Measurements from ENCODE around the gene SPTBN2.

SPTBN2 gene

GRCh38 chr11:66718320-66718971 lies 10.6 kb downstream of the SPTBN2 start:
- H3K27me3 ChIP-seq (ENCODE audit: control insufficient read depth in 3 of 3, insufficient read depth in 3 of 3, low read depth in 1 of 3, low read length in 3 of 3): no peaks in the 10 kb centered on the region
- peak overlapping the region; percentile 4 for H2BK120ac ChIP-seq (ENCODE audit: low read depth, low read length)
- no peak overlapping the region for H2AFZ ChIP-seq (ENCODE audit: low read length)
- H2AK5ac ChIP-seq (ENCODE audit: low read depth, low read length): peak overlapping the region; percentile 79
- peaks cover 6% of the 10 kb centered on the region for H3K79me1 ChIP-seq (ENCODE audit: low read depth, low read length)
- H3K9ac ChIP-seq (ENCODE audit: low read depth, low read length, poor library complexity): peak overlapping the region; percentile 70
- no peak overlapping the region for H4K8ac ChIP-seq (ENCODE audit: low read depth, low read length)
- peak overlapping the region; percentile 86 for H3K14ac ChIP-seq (ENCODE audit: low read length)
- H4K91ac ChIP-seq (ENCODE audit: low read depth, low read length, poor library complexity): peak overlapping the region; percentile 0
- no peak overlapping the region for H2BK12ac ChIP-seq (ENCODE audit: low read length)
- H3K4me1 ChIP-seq (ENCODE audit: control insufficient read depth in 2 of 2, insufficient read depth in 1 of 2, low read depth in 1 of 2, low read length in 2 of 2): peaks cover 9 to 32% of the 10 kb centered on the region in 2 donors
- H2BK15ac ChIP-seq (ENCODE audit: low read length): peak overlapping the region; percentile 70
- H3K23ac ChIP-seq (ENCODE audit: low read depth, low read length, poor library complexity): no peak overlapping the region
- peak overlapping the region; percentile 80 for H3K18ac ChIP-seq (ENCODE audit: low read length)
- no peaks in the 10 kb centered on the region for H3K9me3 ChIP-seq (replicated peaks in 1 of 2; ENCODE audit: control insufficient read depth in 2 of 2, insufficient read depth in 1 of 2, low read depth in 1 of 2, low read length in 2 of 2)
- H3K4me3 ChIP-seq (ENCODE audit: low read length in 2 of 2): no peak overlapping the region
- H3K4me2 ChIP-seq (ENCODE audit: insufficient read depth, low read length, poor library complexity, severe bottlenecking): peak overlapping the region; percentile 21
- no peak overlapping the region for H3K27ac ChIP-seq (replicated peaks; ENCODE audit: low read length)
- no CpG with 5 or more reads among the region's 26 CpGs for WGBS, 2 donors (ENCODE audit: extremely low coverage in 2 of 2, insufficient read length in 2 of 2, insufficient replicate concordance in 1 of 2)
- peaks cover 26 to 64% of the 10 kb centered on the region in 2 donors for H3K36me3 ChIP-seq (replicated peaks in 1 of 2; ENCODE audit: control insufficient read depth in 2 of 2, insufficient read depth in 2 of 2, low read length in 2 of 2)
- no peak overlapping the region for H3K4ac ChIP-seq (ENCODE audit: low read length)
- peak overlapping the region; percentile 16 for H2BK5ac ChIP-seq (ENCODE audit: low read length)
- DNase-seq (ENCODE audit: low spot score): no peak

- Histone ChIP-seq H3K4me2 (ENCODE audit: insufficient read depth, low read length, poor library complexity, severe bottlenecking) (no peak overlapping the region), H3K4me1 (ENCODE audit: control insufficient read depth in 2 of 2, insufficient read depth in 1 of 2, low read depth in 1 of 2, low read length in 2 of 2) (peaks cover 9 to 32% of the 10 kb centered on the region in 2 donors), H4K91ac (ENCODE audit: low read depth, low read length, poor library complexity) (no peak overlapping the region), H2BK15ac (ENCODE audit: low read length) (peak overlapping the region; percentile 70), H2BK120ac (ENCODE audit: low read depth, low read length) (no peak overlapping the region), H3K18ac (ENCODE audit: low read length) (peak overlapping the region; percentile 21), H3K14ac (ENCODE audit: low read length) (peak overlapping the region; percentile 86), H3K4ac (ENCODE audit: low read length) (no peak overlapping the region), H2AK5ac (ENCODE audit: low read depth, low read length) (peak overlapping the region; percentile 79), H3K36me3 (replicated peaks in 1 of 2; ENCODE audit: control insufficient read depth in 2 of 2, insufficient read depth in 2 of 2, low read length in 2 of 2) (peaks cover 27 to 69% of the 10 kb centered on the region in 2 donors), H3K9me3 (replicated peaks in 1 of 2; ENCODE audit: control insufficient read depth in 2 of 2, insufficient read depth in 1 of 2, low read depth in 1 of 2, low read length in 2 of 2) (no peaks in the 10 kb centered on the region), H2BK12ac (ENCODE audit: low read length) (no peak overlapping the region), H4K8ac (ENCODE audit: low read depth, low read length) (no peak overlapping the region), H3K27ac (replicated peaks; ENCODE audit: low read length) (no peak overlapping the region), H2BK5ac (ENCODE audit: low read length) (peak overlapping the region; percentile 16), H3K9ac (ENCODE audit: low read depth, low read length, poor library complexity) (peak overlapping the region; percentile 70), H3K79me1 (ENCODE audit: low read depth, low read length) (peaks cover 6% of the 10 kb centered on the region), H3K23ac (ENCODE audit: low read depth, low read length, poor library complexity) (peak overlapping the region; percentile 81), H3K4me3 (ENCODE audit: low read length in 2 of 2) (no peak overlapping the region), H2AFZ (ENCODE audit: low read length) (no peak overlapping the region), H3K27me3 (ENCODE audit: control insufficient read depth in 3 of 3, insufficient read depth in 3 of 3, low read depth in 1 of 3, low read length in 3 of 3) (no peaks in the 10 kb centered on the region)
- WGBS, 2 donors (ENCODE audit: extremely low coverage in 2 of 2, insufficient read length in 2 of 2, insufficient replicate concordance in 1 of 2): no CpG with 5 or more reads among the region's 14 CpGs
- DNase-seq (ENCODE audit: low spot score): no peak
Measured at GRCh38 chr11:66717925-66718319, 11.1 kb downstream of the SPTBN2 start.

- no peak overlapping the region for H3K14ac ChIP-seq (ENCODE audit: low read length)
- no peaks in the 10 kb centered on the region for H3K27me3 ChIP-seq (ENCODE audit: control insufficient read depth in 3 of 3, insufficient read depth in 3 of 3, low read depth in 1 of 3, low read length in 3 of 3)
- no peak overlapping the region for H2BK15ac ChIP-seq (ENCODE audit: low read length)
- H3K4me2 ChIP-seq (ENCODE audit: insufficient read depth, low read length, poor library complexity, severe bottlenecking): no peak overlapping the region
- DNase-seq (ENCODE audit: low spot score): no peak
- peaks cover 9 to 32% of the 10 kb centered on the region in 2 donors for H3K4me1 ChIP-seq (ENCODE audit: control insufficient read depth in 2 of 2, insufficient read depth in 1 of 2, low read depth in 1 of 2, low read length in 2 of 2)
- H2AK5ac ChIP-seq (ENCODE audit: low read depth, low read length): no peak overlapping the region
- no peak overlapping the region for H2BK12ac ChIP-seq (ENCODE audit: low read length)
- H3K36me3 ChIP-seq (replicated peaks in 1 of 2; ENCODE audit: control insufficient read depth in 2 of 2, insufficient read depth in 2 of 2, low read length in 2 of 2): peaks cover 31 to 75% of the 10 kb centered on the region in 2 donors
- no peak overlapping the region for H3K4me3 ChIP-seq (ENCODE audit: low read length in 2 of 2)
- no peak overlapping the region for H3K4ac ChIP-seq (ENCODE audit: low read length)
- H3K27ac ChIP-seq (replicated peaks; ENCODE audit: low read length): no peak overlapping the region
- H2BK120ac ChIP-seq (ENCODE audit: low read depth, low read length): no peak overlapping the region
- no peak overlapping the region for H4K8ac ChIP-seq (ENCODE audit: low read depth, low read length)
- H3K23ac ChIP-seq (ENCODE audit: low read depth, low read length, poor library complexity): no peak overlapping the region
- no CpG with 5 or more reads among the region's 3 CpGs for WGBS, 2 donors (ENCODE audit: extremely low coverage in 2 of 2, insufficient read length in 2 of 2, insufficient replicate concordance in 1 of 2)
- no peak overlapping the region for H3K9ac ChIP-seq (ENCODE audit: low read depth, low read length, poor library complexity)
- H3K79me1 ChIP-seq (ENCODE audit: low read depth, low read length): peaks cover 6% of the 10 kb centered on the region
- no peaks in the 10 kb centered on the region for H3K9me3 ChIP-seq (replicated peaks in 1 of 2; ENCODE audit: control insufficient read depth in 2 of 2, insufficient read depth in 1 of 2, low read depth in 1 of 2, low read length in 2 of 2)
- no peak overlapping the region for H2AFZ ChIP-seq (ENCODE audit: low read length)
- no peak overlapping the region for H4K91ac ChIP-seq (ENCODE audit: low read depth, low read length, poor library complexity)
- H3K18ac ChIP-seq (ENCODE audit: low read length): no peak overlapping the region
- H2BK5ac ChIP-seq (ENCODE audit: low read length): peak overlapping the region; percentile 4
Measured at GRCh38 chr11:66716996-66717395, 12.0 kb downstream of the SPTBN2 start.

DNA sequence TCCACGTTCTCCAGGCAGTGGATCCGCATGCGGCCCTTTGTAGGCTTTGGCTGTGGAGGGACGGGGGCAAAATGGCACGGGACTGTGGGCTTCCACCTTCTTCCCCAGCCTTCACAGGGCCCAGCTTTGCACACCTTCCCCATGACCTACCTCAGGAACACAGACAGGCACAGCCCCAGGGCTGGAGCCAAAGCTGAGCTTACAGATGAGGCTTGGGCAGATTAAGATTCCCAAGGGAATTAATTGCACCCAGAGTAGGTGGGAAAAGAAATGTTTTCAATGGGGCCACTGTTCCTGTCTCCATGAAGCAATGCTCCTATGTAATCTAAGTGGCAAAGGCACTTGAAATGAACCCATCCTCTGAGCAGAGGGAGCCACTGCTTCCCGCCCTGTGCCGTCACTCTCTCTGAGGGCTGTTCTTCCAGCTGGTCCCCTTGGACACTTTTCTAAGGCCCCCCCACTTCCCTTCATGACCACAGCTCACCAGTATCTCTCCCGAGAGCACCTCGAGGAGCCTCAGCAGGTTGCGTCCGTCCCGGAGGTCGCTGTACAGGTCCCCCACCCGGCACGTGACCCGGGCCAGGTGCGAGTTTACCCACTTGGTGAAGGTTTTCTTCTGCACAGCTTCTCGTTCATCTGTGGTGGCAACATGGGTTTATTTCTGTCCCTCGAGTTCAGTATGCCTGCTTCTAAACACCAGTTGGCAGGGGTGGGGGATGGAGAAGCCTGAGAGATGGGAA lies 13.5 kb downstream of the SPTBN2 start:
- no peak overlapping the region for H3K18ac ChIP-seq (ENCODE audit: low read length)
- no peak overlapping the region for H4K8ac ChIP-seq (ENCODE audit: low read depth, low read length)
- no peak overlapping the region for H3K4ac ChIP-seq (ENCODE audit: low read length)
- no peak overlapping the region for H3K14ac ChIP-seq (ENCODE audit: low read length)
- H3K27ac ChIP-seq (replicated peaks; ENCODE audit: low read length): no peak overlapping the region
- no peak overlapping the region for H2BK15ac ChIP-seq (ENCODE audit: low read length)
- no peak overlapping the region for H3K4me2 ChIP-seq (ENCODE audit: insufficient read depth, low read length, poor library complexity, severe bottlenecking)
- peaks cover 35 to 80% of the 10 kb centered on the region in 2 donors for H3K36me3 ChIP-seq (replicated peaks in 1 of 2; ENCODE audit: control insufficient read depth in 2 of 2, insufficient read depth in 2 of 2, low read length in 2 of 2)
- H2BK12ac ChIP-seq (ENCODE audit: low read length): no peak overlapping the region
- peaks cover 6% of the 10 kb centered on the region for H3K79me1 ChIP-seq (ENCODE audit: low read depth, low read length)
- H2BK120ac ChIP-seq (ENCODE audit: low read depth, low read length): no peak overlapping the region
- no peak overlapping the region for H3K4me3 ChIP-seq (ENCODE audit: low read length in 2 of 2)
- WGBS, 2 donors (ENCODE audit: extremely low coverage in 2 of 2, insufficient read length in 2 of 2, insufficient replicate concordance in 1 of 2): no CpG with 5 or more reads among the region's 19 CpGs
- no peak overlapping the region for H2BK5ac ChIP-seq (ENCODE audit: low read length)
- no peak overlapping the region for H2AFZ ChIP-seq (ENCODE audit: low read length)
- H2AK5ac ChIP-seq (ENCODE audit: low read depth, low read length): no peak overlapping the region
- H4K91ac ChIP-seq (ENCODE audit: low read depth, low read length, poor library complexity): no peak overlapping the region
- H3K9ac ChIP-seq (ENCODE audit: low read depth, low read length, poor library complexity): no peak overlapping the region
- no peak overlapping the region for H3K23ac ChIP-seq (ENCODE audit: low read depth, low read length, poor library complexity)
- no peaks in the 10 kb centered on the region for H3K9me3 ChIP-seq (replicated peaks in 1 of 2; ENCODE audit: control insufficient read depth in 2 of 2, insufficient read depth in 1 of 2, low read depth in 1 of 2, low read length in 2 of 2)
- H3K27me3 ChIP-seq (ENCODE audit: control insufficient read depth in 3 of 3, insufficient read depth in 3 of 3, low read depth in 1 of 3, low read length in 3 of 3): no peaks in the 10 kb centered on the region
- peaks cover 4 to 26% of the 10 kb centered on the region in 2 donors for H3K4me1 ChIP-seq (ENCODE audit: control insufficient read depth in 2 of 2, insufficient read depth in 1 of 2, low read depth in 1 of 2, low read length in 2 of 2)
- no peak for DNase-seq (ENCODE audit: low spot score)

Measured in neuronal stem cell (in vitro differentiated cells).